ENCODE data around the gene GRK6. TPM values are rescaled to one million over a fixed set of nuclear protein-coding genes. Genes with fewer than 3 reads are reported as not detected.

The GRK6 gene
- total and polyA plus RNA-seq, 2 experiments from 2014 or later: 13.0 to 56.8 TPM

GRCh38 chr5:177427211-177427822, 841 bp downstream of the GRK6 start (continued):
- TF ChIP-seq CTCF (conservative IDR thresholded peaks at IDR 0.05; ENCODE audit: low read depth in 2 of 2) (no peak), STAT1 (IDR thresholded peaks at IDR 0.05; ENCODE audit: unreplicated experiment) (no peak)

GRCh38 chr5:177427919-177428573, 1.6 kb downstream of the GRK6 start:
- Histone ChIP-seq H3K4me2 (peak overlapping the region; percentile 93), H3K79me2 (replicated peaks; ENCODE audit: insufficient read depth) (peaks cover 21% of the 10 kb centered on the region), H3K4me1 (ENCODE audit: insufficient read depth) (peaks cover 20% of the 10 kb centered on the region), H3K27me3 (ENCODE audit: insufficient read depth) (no peaks in the 10 kb centered on the region), H4K20me1 (replicated peaks; ENCODE audit: insufficient read depth) (peaks cover 13% of the 10 kb centered on the region), H3F3A (replicated peaks; ENCODE audit: low read depth) (peaks cover 16% of the 10 kb centered on the region), H3K4me3 (peak overlapping the region; percentile 89), H3K9me2 (ENCODE audit: insufficient read depth) (no peaks in the 10 kb centered on the region), H3K36me3 (ENCODE audit: insufficient read depth) (no peaks in the 10 kb centered on the region; the same call in 1 of the 2 replicates), H2AFZ (no peak overlapping the region), H3K27ac (ENCODE audit: low read depth) (no peak overlapping the region)
- no peak overlapping the region for H3K27ac Mint-ChIP-seq
- H3K4me1 Mint-ChIP-seq: peaks cover 24% of the 10 kb centered on the region
- ATAC-seq: no peak
- no peaks in the 10 kb centered on the region; the same call in 2 of the 3 replicates for H3K9me3 Mint-ChIP-seq
- H3K27me3 Mint-ChIP-seq (ENCODE audit: insufficient read depth, low read depth, poor library complexity): peaks cover 21% of the 10 kb centered on the region
- H3K36me3 Mint-ChIP-seq (ENCODE audit: low read depth): peaks cover 7% of the 10 kb centered on the region; the same call in 2 of the 3 replicates
- peak overlapping the region; percentile 84 for H3K4me3 Mint-ChIP-seq
- no peak for DNase-seq (ENCODE audit: low spot score)
- TF ChIP-seq STAT1 (IDR thresholded peaks at IDR 0.05; ENCODE audit: unreplicated experiment) (no peak), REST (IDR thresholded peaks at IDR 0.05; ENCODE audit: unreplicated experiment) (no peak), CREB1 (CRISPR knock-in tag; IDR thresholded peaks at IDR 0.05; ENCODE audit: low read depth) (no peak), ZNF114 (CRISPR knock-in tag; IDR thresholded peaks at IDR 0.05) (no peak), ZNF331 (CRISPR knock-in tag; IDR thresholded peaks at IDR 0.05; ENCODE audit: low read depth) (no peak), ZNF462 (CRISPR knock-in tag; IDR thresholded peaks at IDR 0.05) (no peak), EZH2phosphoT487 (IDR thresholded peaks at IDR 0.05; ENCODE audit: unreplicated experiment) (no peak), EZH2 (IDR thresholded peaks at IDR 0.05; ENCODE audit: low read depth, unreplicated experiment) (no peak), CTCF (conservative IDR thresholded peaks at IDR 0.05; ENCODE audit: low read depth in 2 of 2) (no peak)

Measured in GM23338 (cell line).